Thoracic aorta (tissue), 2 donors: ENCODE data around the gene GCDH. TPM values are rescaled to one million over a fixed set of nuclear protein-coding genes. Genes with fewer than 3 reads are reported as not detected.
A peak's percentile ranks its signal among the peaks of the same experiment; 100 is the strongest.

Experiments used
- ATAC-seq: fragments of 150-250 bp; one replicate; pipeline ENCODE4 v1.8.0; 2017; ENCODE audit warnings: low read depth; ENCODE audit not compliant: insufficient number of reproducible peaks, low FRiP score
- DNase-seq: peaks from one replicate; pipeline ENCODE4 v3.0.0-alpha.2; 2020; ENCODE audit warnings: low spot score
- H3K27ac ChIP-seq, 2 donors: fragments of 200-600 bp; sonication (generic); 1 replicate in 1 of 2; 2 replicates in 1 of 2; pipeline ENCODE4 v1.5.1; 2016; ENCODE audit warnings: mild to moderate bottlenecking in 2 of 2, moderate library complexity in 2 of 2
- H3K27me3 ChIP-seq: fragments of 200-600 bp; sonication (generic); replicated peaks from 2 replicates; pipeline ENCODE4 v1.6.0; 2016; ENCODE audit warnings: mild to moderate bottlenecking; ENCODE audit not compliant: insufficient read depth
- H3K36me3 ChIP-seq: fragments of 200-600 bp; sonication (generic); one replicate; pipeline ENCODE4 v1.5.1; 2016
- H3K4me1 ChIP-seq, 2 donors: fragments of 200-600 bp; sonication (generic); 1 replicate in 1 of 2; 2 replicates in 1 of 2; pipeline versions ENCODE4 v1.5.1 to v1.6.0; 2016; ENCODE audit warnings: low read depth in 2 of 2, mild to moderate bottlenecking in 1 of 2; ENCODE audit not compliant: control insufficient read depth in 1 of 2
- H3K4me3 ChIP-seq: fragments of 200-600 bp; sonication (generic); 2 replicates; pipeline ENCODE4 v1.5.1; 2016; ENCODE audit warnings: mild to moderate bottlenecking
- H3K9me3 ChIP-seq: fragments of 200-600 bp; sonication (generic); 2 replicates; pipeline ENCODE4 v1.5.1; 2016
- total RNA-seq, 2 donors: library from RNA; depleted of rRNA; stranded (reverse); fragments of >200 nt; gene quantifications; one replicate each; pipeline versions ENCODE4 v1.1.0 to v1.2.3, GENCODE V29; 2016
- TF ChIP-seq, protein P1 (sequence below): fragments of 200-600 bp; sonication (generic); IDR thresholded peaks from one replicate; pipeline ENCODE4 v1.5.1; 2019; ENCODE audit warnings: antibody characterized with exemption

The GCDH gene
- total RNA-seq, 2 donors from 2014 or later = 30.2 to 60.7 TPM

DNA sequence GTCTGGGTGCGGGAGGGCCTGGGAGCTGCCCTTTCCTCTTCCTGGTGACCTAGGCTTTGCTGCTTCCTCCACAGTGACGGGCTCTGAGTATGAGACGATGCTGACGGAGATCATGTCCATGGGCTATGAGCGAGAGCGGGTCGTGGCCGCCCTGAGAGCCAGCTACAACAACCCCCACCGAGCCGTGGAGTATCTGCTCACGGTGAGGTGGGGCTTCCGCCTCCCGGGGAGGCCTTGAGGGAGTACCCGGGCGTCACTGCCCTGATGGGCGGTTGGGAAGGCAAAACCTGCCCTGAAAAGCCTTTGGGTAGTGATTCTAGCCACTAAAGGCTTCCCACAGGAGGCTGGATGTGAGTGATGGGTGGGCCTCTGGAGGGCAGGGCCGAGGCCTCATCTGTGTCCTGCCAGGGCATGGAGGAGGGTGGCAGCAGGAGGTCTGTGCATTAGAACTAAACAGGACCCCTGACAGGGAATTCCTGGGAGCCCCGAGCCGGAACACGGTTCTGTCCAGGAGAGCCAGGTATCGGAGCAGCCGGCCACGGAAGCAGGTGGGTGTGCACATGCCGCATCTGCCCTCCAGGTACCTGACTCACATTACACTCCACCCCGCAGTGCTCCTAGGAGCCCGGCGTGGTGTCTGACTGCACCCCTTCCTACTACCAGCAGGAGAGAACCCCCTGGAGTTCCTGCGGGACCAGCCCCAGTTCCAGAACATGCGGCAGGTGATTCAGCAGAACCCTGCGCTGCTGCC lies 57.8 kb downstream of the GCDH start:
- H3K27ac ChIP-seq = peak overlapping the region in 1 of 2 donors; percentile 25
- TF ChIP-seq, protein P1, sequence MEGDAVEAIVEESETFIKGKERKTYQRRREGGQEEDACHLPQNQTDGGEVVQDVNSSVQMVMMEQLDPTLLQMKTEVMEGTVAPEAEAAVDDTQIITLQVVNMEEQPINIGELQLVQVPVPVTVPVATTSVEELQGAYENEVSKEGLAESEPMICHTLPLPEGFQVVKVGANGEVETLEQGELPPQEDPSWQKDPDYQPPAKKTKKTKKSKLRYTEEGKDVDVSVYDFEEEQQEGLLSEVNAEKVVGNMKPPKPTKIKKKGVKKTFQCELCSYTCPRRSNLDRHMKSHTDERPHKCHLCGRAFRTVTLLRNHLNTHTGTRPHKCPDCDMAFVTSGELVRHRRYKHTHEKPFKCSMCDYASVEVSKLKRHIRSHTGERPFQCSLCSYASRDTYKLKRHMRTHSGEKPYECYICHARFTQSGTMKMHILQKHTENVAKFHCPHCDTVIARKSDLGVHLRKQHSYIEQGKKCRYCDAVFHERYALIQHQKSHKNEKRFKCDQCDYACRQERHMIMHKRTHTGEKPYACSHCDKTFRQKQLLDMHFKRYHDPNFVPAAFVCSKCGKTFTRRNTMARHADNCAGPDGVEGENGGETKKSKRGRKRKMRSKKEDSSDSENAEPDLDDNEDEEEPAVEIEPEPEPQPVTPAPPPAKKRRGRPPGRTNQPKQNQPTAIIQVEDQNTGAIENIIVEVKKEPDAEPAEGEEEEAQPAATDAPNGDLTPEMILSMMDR = no peak
- DNase-seq (no peak), ATAC-seq (no peak)
- H3K4me3 ChIP-seq = no peak overlapping the region
- no peaks in the 10 kb centered on the region for H3K27me3 ChIP-seq
- peaks cover 56% of the 10 kb centered on the region for H3K36me3 ChIP-seq
- H3K9me3 ChIP-seq = no peaks in the 10 kb centered on the region
- H3K4me1 ChIP-seq = peaks cover 25 to 38% of the 10 kb centered on the region in 2 donors

Other genes starting within 250 kb of the GCDH start
- 100 to 1,000 TPM; 111 to 118 TPM for gene MAN2B1, start 224.4 kb upstream of the GCDH start, total RNA-seq
- 10 to 100 TPM; 12.1 to 16.2 TPM for gene WDR83, start 224.4 kb upstream of the GCDH start, total RNA-seq
- 100 to 1,000 TPM; 101 to 114 TPM for gene DHPS, start 209.3 kb upstream of the GCDH start, total RNA-seq
- not detected for gene GNG14, start 203.2 kb upstream of the GCDH start, total RNA-seq
- gene FBXW9, start 194.5 kb upstream of the GCDH start, total RNA-seq = 1 to 10 TPM; 3.0 to 3.9 TPM
- 10 to 100 TPM; 79.0 to 88.9 TPM for gene TNPO2, start 167.2 kb upstream of the GCDH start, total RNA-seq
- 100 to 1,000 TPM; 252 to 308 TPM for gene TRIR, start 156.5 kb upstream of the GCDH start, total RNA-seq
- 10 to 100 TPM; 30.7 to 50.0 TPM for gene GET3, start 153.7 kb upstream of the GCDH start, total RNA-seq
- not detected for gene BEST2, start 139.4 kb upstream of the GCDH start, total RNA-seq
- 100 to 1,000 TPM in 1 of 2 donors, 10 to 100 TPM in 1; 22.6 to 102 TPM for gene HOOK2, start 115.6 kb upstream of the GCDH start, total RNA-seq
- gene JUNB, start 99.7 kb upstream of the GCDH start, total RNA-seq = 1,000 to 10,000 TPM in 1 of 2 donors, 100 to 1,000 TPM in 1; 698 to 2,087 TPM
- gene PRDX2, start 89.4 kb upstream of the GCDH start, total RNA-seq = 100 to 1,000 TPM; 107 to 235 TPM
- gene THSD8, start 89.1 kb upstream of the GCDH start, total RNA-seq = not detected
- 1 to 10 TPM; 3.0 to 7.9 TPM for gene RNASEH2A, start 84.6 kb upstream of the GCDH start, total RNA-seq
- not detected for gene RTBDN, start 56.6 kb upstream of the GCDH start, total RNA-seq
- gene MAST1, start 52.6 kb upstream of the GCDH start, total RNA-seq = not detected
- 10 to 100 TPM; 24.0 to 53.3 TPM for gene DNASE2, start 9.7 kb upstream of the GCDH start, total RNA-seq
- not detected for gene KLF1, start 4.0 kb upstream of the GCDH start, total RNA-seq
- gene SYCE2, start 28.1 kb downstream of the GCDH start, total RNA-seq = not detected
- gene FARSA, start 42.6 kb downstream of the GCDH start, total RNA-seq = 10 to 100 TPM; 31.8 to 76.8 TPM
- 100 to 1,000 TPM; 415 to 467 TPM for gene CALR, start 47.4 kb downstream of the GCDH start, total RNA-seq
- gene RAD23A, start 54.7 kb downstream of the GCDH start, total RNA-seq = 100 to 1,000 TPM; 116 to 130 TPM
- gene GADD45GIP1, start 66.1 kb downstream of the GCDH start, total RNA-seq = 10 to 100 TPM; 30.2 to 42.8 TPM
- not detected for gene DAND5, start 78.4 kb downstream of the GCDH start, total RNA-seq
- 100 to 1,000 TPM; 126 to 145 TPM for gene NFIX, start 104.3 kb downstream of the GCDH start, total RNA-seq
- 10 to 100 TPM; 10.6 to 36.1 TPM for gene LYL1, start 211.7 kb downstream of the GCDH start, total RNA-seq
- 10 to 100 TPM; 35.3 to 52.3 TPM for gene TRMT1, start 225.6 kb downstream of the GCDH start, total RNA-seq
- gene NACC1, start 227.1 kb downstream of the GCDH start, total RNA-seq = 10 to 100 TPM; 27.2 to 28.8 TPM